Measurements from ENCODE around the gene PDE6D.
A peak's percentile ranks its signal among the peaks of the same experiment; 100 is the strongest.

The PDE6D gene

DNA sequence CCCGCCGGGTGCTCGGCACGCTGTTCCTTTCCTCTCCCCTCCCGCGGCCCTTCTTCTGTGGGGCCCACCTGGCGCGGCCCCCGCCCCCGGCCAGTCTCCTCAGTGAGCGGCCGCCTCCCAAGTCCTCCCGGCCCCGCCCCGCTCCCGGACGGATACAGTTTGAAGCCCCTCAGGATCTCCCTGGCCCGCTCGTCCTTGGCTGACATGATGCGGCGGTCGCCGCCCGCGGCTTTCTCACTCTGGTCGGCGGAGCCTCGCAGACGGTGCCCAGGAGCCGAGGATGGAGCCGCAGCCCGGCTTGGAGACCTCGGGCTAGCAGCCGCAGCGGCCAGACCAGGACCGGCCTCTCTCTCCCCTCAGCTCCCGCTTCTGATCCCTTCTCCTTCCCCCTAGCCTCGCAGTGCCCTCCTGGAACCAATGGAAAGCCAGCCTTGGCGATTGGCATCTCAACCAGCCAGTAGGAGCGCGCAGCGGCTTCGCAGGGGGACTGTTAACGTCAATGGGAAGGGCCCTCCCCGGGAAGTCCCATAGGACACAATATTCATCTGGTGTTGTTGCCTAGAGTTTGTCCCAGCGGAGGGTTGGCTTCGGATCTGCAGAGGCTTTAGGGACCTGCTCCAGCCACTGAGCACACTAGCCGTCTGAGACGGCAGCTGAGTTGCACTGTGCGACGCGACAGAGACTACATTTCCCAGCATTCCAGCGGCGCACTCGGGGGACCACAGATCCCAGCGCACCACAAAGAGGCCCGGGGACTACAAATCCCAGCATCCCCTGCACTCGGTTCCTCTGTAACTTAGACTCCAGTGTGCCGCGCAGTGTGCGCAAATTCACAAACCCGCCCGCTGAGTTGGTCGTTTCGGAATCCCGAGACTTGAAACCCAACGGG lies at the start of gene PDE6D:
Gene PDE6D (minus strand): TSS at position 374 of the 889 bp plus-strand sequence. CDS start 168 bp downstream, at position 206.
- peak; percentile 93 for DNase-seq

DNA sequence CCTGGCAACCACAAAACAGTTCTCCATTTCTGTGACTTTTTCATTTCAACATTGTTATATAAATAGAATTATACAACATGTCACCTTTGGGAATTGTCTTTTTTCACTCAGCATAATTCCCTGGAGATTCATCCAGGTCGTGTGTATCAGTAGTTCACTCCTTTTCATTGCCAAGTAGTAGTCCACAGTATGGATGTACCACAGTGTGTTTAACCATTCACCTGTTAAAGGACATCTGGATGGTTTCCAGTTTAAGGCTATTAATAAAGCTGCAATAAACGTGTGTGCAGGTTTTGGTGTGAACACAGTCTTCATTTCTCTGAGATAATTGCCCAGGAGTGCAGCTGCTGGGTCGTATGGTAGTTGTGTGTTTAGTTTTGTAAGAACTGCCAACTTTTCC lies 40.8 kb upstream of the PDE6D start:
- DNase-seq, result no peak

DNA sequence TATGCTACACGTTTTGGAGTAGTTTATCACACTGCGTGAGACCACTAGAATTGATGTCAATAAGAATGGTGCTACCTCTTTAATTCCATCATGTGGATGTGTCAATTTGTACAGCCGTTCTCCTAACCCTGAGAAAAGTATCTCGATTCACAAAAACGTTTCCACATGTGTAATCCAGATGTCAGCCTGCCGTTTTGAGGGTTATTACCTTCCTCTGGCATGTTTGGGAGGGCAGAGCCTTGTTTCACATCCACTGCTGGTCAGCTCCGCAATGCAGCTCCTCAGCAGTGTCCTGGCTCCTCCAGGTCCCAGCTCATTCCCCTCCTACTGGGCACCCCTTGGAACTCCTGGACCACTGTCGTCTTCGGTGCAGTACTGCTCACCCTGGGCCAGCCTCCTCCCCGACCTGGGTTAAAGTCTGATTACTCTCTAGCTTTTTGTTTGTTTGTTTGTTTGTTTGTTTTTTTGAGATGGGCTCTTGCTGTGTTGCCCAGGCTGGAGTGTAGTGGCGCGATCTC lies 39.8 kb upstream of the PDE6D start:
- DNase-seq, result no peak

DNA sequence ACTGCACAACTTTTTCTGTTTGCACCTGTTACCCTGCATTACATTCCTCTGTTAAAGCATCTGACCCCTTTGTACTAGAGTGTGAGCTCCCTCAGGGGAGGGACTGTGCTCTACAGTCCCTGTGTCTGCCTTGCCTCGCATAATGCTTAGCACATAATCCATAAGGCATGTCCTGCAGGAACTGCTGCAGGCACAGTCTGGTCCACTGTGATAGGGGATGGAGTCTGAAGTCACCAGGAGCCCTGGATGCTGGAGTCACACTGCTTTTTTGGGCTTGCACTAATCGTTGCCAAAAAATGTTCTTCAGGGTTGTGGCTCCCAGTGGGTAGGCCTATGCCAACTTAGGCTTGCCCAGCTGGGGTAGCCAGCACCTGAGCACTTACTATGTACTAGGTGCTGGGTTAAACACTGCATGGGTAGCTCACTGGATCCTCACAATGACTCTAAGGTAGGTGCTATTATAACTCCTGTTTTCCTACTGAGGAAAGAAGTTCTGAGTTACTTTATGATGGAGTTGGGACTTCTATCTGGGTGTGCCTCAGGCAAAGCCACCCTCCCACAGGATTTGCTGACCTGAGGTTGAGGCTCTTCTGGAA lies 38.5 kb upstream of the PDE6D start:
- no peak for DNase-seq

DNA sequence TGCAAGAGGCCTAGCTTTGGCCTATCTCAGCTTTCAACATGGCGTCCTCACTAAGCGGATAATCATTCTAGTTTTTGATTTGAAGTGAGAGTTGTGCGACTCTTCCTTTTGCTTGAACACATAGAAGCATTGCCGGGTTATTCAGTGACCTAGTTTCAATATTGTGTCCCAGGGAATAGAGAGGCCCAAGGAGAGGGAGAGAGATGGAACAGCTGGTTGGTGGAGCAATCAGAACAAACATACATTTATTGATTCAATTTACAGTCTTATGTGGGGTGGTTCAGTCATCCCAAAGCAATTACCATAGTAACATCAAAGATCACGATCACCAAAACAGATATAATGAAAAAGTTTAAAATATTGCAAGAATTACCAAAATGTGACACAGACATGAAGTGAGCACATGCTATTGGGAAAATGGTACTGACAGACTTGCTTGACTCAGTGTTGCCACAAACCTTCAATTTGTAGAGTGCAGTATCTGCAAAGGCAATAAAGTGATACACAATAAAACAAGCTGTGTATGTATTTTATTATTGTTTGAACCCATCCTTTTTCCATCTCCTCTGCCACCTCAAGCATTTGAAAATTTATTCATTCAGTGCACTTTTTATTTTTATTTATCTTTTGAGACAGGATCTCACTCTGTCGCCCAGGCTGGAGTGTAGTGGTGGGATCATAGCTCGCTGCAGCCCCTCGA lies 35.4 kb upstream of the PDE6D start:
- no peak for DNase-seq

DNA sequence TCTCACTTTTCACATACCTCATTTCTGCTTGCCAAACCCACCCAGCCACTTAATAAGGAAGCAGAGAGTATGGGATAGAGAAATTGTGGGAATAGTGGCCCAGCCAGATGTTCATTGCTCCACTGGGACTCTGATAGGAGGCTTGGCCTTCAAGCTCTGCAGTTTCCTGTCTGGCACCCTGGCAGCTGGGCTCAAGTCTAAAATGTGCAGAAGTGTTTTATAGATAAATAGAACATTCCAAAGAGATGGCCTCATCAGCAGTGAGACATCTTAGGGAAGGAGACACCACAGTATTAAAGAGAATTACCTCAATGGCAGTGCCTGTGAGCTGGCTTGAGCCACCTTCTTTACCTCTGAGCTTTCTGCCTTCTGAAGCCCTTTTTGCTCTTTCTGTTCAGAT lies 29.8 kb upstream of the PDE6D start:
- no peak for DNase-seq

DNA sequence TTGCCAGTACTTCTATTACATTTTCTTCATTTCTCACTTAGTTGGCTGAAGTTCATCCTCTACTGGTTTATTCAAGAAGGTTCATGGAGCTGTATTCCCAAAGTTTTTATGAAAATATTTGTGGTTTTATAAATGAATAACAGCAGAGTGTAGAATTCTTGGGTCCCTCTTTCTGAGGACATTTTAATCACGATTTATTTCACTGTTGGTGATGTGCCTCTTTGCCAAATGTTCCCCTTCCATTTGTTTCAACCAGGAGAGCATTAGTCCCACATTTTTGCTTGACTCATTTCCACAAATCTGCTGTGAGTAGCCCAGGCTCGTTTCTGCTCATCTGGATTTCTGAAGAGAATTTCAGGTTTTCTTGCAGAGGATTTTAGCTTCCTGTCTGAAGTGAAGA lies 25.9 kb upstream of the PDE6D start:
- no peak for DNase-seq

DNA sequence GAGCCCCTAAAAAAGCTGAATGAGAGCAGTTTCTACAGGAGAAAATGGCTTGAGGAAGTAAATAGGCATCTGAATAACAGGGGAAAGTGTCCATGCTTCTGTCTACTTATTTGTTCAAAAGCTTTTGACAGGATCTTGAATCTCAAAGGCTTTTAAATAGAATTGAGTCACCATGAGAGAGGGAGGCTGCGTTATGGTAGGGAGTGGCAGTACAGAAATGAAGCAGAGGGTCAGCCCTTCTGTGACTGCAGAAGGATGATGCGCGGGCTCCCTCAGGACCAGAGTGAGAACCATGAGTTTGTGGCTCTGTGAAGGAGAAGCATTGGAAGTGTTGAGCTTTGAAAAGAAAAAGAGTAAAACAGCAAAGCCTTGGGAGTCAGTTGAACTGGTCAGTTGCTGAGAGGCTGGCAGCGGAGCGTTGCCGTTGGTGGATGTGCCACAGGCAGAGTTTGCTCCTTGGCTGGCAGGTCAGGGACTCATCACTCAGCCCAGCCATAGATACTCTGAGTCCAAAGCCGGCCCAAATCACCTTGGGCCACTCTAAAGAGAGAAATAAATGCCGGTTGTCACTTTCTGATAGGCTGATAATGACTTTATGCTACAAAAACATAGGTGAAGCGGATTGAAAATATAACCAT lies 22.5 kb upstream of the PDE6D start:
- no peak for DNase-seq

DNA sequence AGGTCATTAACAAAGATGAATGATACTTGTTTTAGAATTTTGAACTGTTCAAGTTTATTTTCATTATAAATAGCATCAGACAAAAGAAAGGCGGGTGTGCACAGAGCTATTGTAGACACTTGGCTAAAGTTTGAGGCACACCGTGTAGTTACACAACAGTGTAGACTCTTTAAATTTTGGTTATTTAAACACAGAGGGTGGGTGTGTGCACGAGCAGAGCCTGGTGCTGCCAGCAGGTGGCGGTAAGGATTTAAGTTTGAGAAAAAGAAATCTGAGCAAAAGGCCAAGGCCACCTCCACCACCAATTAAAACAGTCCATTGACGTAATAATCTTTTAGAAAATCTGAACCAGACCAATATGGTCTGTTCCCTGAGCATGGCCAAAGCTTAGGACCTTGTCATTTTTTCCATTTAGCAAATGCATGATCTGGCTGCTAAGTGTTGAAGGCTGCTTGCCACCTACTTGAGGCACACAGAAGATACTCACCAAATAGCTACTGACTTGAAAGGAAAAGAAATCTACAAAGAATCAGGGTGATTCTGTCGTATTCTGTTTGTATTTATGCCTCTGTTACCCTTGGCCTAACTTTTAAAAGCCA lies 19.5 kb upstream of the PDE6D start:
- peak; percentile 9 for DNase-seq

DNA sequence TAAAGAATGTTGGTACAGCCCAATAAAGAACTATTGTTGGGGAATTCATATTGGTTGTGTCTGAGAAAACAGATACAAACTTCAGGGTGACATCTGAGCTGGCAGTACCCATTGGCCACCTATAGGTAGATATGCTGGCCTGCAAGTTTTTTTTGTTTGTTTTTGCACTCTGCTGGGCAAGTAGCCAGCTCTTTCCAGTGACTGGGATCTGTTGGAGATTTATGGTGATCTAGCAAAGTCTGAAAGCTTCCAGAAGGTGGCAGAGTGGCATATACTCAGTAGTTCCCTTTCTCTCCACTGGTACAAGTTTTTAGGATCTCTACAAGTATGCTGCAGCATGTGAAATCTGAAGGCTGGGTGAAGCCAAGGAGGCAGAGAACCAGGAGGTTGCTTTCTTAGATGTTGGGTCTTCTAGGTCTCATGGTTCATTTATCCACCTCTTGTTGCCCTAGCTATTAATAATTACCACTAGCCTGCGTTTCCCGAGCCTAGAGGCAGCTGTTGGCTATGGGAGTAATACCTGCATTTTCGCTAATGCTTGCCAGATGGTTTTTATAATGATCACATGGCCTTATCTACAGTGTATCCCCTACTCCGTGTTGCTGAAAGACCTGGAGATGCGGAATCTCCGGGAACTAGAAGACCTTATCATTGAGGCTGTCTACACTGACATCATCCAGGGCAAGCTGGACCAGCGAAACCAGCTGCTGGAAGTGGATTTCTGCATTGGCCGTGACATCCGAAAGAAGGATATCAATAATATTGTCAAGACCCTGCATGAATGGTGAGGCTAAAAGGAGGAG lies 14.6 kb upstream of the PDE6D start:
- peak; percentile 42 for DNase-seq

DNA sequence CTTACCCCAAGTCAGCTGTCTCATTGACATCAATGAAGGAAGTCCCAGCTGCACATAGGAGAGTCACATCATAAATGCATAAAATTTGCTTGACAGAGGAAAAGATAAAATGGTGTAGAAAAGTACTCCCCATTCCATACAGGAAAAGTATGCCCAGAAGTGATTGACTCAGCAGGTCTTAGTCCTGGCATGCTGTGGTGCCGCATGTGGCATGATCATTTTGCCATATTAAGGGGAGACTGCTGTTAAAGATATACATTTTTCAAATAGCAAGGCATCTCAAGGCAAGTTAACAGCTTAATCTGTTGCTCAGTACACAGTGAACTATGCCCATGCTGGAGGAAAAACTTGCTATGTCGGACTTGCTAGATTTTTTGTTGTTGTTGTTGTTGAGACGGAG lies 13.3 kb upstream of the PDE6D start:
- no peak for DNase-seq

DNA sequence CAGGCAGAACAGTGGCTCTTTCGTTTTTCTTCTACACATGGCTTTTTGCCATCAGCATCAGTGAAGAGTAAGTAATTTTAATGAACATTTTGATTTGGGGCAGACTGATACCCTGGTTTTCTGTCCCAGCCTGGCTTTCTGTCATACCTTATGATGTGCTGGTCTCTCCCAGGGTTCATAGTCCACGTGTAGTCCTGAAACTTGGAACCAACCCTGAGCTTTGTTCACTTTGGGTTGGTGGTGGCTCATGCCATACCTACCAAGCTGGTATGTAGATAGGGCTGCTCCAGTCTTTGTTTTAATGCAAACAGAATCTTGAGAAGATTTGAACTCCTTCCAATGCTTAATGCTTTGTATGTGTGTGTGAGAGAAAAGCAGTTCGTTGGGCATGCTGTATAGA lies 10.0 kb upstream of the PDE6D start:
- DNase-seq, result no peak

DNA sequence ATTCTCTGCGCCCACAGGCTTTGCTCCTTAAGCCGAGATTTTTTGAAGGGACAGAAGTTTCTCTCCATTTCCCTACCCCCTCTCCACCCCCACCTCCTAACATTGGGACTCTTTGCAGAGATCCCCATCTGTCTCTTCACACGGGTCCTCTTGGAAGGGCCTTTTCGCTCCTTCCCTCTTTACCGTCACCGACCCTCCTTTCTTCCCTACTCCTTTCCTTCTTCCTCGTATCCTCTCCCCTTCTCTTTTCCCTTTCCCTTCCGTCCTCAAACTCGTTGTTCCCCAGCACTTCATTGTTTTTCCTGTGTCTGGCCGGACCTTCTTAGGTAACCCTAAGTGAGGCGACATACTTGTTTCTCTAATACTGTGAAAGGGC lies 5.8 kb upstream of the PDE6D start:
- DNase-seq, result no peak

DNA sequence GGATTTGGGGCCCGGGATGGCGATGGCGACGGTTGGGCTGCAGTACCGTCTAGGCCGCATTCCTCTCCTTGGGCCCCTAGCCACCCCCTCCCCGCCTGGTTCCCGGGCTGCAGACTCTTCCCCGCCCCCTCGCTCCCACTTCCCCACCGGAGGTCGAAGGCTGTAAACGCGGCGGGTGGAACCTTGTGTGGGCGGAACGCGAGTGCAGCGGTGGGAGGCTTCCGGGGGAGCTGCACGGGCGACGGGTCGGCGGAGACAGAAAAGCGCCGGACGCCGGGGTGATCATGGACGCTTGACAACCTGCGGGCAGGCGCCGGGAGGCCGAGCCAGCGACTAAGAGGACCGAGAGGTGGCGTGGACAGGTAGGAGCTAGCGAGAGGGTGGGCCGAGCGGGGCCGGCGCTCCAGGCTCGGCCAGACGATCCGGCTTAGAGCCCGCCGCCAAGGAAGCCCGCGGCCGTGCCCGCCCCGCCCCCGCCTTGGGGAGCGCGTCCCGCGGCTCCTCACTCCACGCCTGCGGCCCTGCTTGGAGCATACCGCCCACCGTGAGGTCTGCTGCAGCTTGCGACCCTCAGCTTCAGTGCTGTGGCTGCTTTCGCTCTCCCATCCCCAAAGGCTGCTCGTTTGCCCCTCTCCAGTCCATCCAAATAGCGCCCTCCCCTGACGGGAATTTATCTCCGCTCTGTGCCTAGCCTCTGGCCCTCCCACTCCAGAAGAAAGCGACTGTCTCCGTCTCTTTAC lies 5.3 kb upstream of the PDE6D start, which contains the start of gene COPS7B:
Gene COPS7B (plus strand): TSS at position 269 of the 740 bp plus-strand sequence. CDS start 2,126 bp downstream, outside the sequence.
- DNase-seq, result peak; percentile 73

DNA sequence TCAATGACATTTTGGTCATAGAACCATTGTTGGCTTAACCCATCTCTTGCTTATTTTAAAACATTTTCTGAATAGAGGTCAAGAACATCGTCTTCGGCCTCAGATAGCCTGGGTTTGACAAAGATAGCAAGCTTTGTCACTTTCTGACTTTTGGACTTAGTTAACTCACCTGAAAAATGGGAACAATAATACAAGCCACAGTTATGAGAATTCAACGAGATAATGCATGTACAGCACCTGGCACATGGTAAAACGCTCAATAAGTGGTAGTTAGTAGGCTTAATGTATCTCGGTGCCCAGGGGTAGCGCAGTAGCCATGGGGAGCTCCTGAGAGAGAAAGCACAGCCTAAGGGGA lies 4.7 kb upstream of the PDE6D start:
- no peak for DNase-seq

DNA sequence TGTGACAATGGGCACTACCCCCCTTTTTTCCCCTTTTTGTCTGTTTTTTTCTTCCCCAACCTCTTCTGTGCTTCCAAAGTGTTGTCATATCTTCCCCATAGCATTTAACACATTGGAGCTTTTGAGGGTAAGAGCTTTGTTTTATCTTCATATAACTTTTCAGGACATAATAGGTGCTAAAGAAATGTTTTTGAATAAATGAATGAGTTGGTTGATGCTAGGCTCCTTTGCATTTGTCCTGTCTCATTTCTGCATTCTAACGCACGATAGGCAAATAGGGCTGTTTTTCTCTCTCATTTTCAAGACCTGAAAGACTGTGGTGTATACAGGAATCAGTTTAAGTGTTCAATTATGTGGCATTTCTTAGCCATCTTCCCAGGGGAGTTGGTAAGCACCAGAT lies 4.3 kb upstream of the PDE6D start:
- no peak for DNase-seq

DNA sequence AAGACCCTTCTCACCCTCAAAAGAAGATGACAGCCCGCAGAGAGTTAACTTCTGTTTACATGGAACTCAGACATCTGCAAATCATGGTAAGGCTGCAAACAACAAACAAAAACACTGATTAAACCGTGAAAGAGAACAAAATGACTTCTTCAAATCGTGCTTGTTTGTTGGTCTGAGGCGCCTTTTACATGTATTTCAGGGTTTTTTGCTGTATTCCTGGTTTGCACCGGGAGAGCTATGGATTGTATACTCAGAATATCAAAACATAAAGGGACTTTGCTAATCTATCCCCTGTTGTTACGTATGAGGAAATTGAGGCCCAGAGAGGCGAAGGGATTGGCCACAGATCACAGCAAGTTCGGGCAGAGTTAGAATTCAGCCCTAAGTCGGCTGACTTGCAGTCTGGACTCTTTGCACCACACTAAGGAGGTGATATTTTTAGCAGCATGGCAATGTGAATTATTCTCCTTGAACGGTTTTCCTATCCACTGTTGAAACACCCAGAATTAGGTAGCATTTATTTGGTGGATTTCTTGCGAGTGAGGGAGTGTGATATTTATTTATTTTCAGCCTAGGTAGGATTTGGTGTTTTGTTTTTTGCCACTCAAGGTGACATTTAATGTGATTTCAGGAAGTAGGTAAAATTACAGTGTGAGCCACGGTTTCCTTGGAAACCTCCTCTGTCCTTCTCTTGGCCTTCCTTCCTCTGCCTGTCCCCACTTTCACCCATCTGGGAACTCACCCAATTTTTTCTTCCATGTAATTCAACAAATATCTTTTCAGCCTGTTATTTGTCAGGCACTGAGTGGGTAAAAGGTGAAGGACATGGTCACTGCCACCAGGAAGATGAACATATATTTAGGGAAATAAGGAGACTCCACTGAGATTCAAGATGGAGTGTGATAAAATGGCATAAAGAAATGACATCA lies 980 bp upstream of the PDE6D start:
- DNase-seq, result peak; percentile 18

DNA sequence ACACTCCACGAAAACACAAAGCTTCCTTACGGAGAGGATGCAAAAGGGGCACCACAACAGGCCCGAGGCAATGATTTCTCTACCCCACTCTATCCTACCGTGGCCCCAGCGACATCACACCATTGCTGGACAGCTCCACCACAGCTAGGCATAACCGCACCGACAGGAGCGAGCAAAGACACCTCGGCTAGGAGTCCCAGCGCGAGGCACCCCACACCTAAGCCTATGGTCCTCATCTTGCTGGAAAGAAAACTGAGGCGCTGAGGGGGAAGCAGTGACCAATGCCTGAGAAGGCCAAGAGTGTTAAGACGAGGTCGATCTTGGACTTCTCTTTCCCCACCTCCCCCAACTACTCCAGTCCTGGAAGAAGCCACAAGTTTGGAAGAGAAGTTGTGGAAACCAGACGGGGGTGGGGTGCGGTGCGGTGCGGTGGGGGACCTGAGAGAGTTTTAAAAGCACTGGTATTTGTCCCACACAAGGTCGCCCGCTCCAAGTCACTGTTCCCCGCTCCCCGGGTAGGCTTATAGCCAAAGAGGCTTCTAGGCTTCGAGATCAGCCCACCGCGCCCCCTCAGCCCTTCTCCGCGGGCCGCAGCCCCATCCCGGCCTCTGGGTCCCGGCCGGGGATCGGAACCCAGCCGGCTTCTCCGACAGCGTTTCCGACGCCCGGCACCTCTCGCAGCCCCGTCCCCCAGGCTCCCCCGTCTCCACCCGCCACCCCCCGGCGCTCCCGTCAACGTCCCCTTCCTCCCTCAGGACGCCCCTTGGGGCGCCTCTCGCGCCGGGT lies 766 bp downstream of the PDE6D start:
- no peak for DNase-seq
